Immature natural killer cell (primary cell): ENCODE data around the gene GAGE13. TPM values are rescaled to one million over a fixed set of nuclear protein-coding genes. Genes with fewer than 3 reads are reported as not detected.

ENCODE experiments used
- polyA plus RNA-seq, 3 donors: library from polyadenylated mRNA; unstranded; fragments of 300-500 nt; fragmentation: Illumina TruSeq; gene quantifications; one replicate each; pipeline ENCODE4 v1.2.3, GENCODE V29; 2021

Gene GAGE13
- polyA plus RNA-seq, 3 donors from 2014 or later: not detected

Other genes with a start within 250 kb of the GAGE13 start
- gene GPKOW, start 207.8 kb upstream of the GAGE13 start, polyA plus RNA-seq: 10 to 100 TPM; 26.3 to 55.3 (median 27.2) TPM
- 1 to 10 TPM in 2 of 3 donors, under 1 TPM in 1; 0.96 to 2.2 (median 1.6) TPM for gene MAGIX, start 168.8 kb upstream of the GAGE13 start, polyA plus RNA-seq
- gene PLP2, start 159.7 kb upstream of the GAGE13 start, polyA plus RNA-seq: 10 to 100 TPM; 40.5 to 64.6 (median 45.7) TPM
- gene PRICKLE3, start 145.2 kb upstream of the GAGE13 start, polyA plus RNA-seq: 1 to 10 TPM in 2 of 3 donors, not detected in 1; 2.1 to 4.1 TPM
- under 1 TPM in 2 of 3 donors, not detected in 1; 0.29 to 0.43 TPM for gene SYP, start 131.4 kb upstream of the GAGE13 start, polyA plus RNA-seq
- gene CACNA1F, start 98.2 kb upstream of the GAGE13 start, polyA plus RNA-seq: under 1 TPM in 1 of 3 donors, not detected in 2; 0.07 TPM
- 10 to 100 TPM; 21.6 to 29.4 (median 27.0) TPM for gene CCDC22, start 96.1 kb upstream of the GAGE13 start, polyA plus RNA-seq
- under 1 TPM in 2 of 3 donors, not detected in 1; 0.08 to 0.13 TPM for gene FOXP3, start 66.9 kb upstream of the GAGE13 start, polyA plus RNA-seq
- gene PPP1R3F, start 61.8 kb upstream of the GAGE13 start, polyA plus RNA-seq: 1 to 10 TPM; 1.9 to 3.4 (median 2.1) TPM
- gene GAGE10, start 27.9 kb upstream of the GAGE13 start, polyA plus RNA-seq: not detected
- gene GAGE12J, start 9.5 kb upstream of the GAGE13 start, polyA plus RNA-seq: not detected
- not detected for gene GAGE12C, start 200.6 kb downstream of the GAGE13 start, polyA plus RNA-seq
- not detected for gene GAGE12D, start 210.2 kb downstream of the GAGE13 start, polyA plus RNA-seq
- not detected for gene GAGE12E, start 219.7 kb downstream of the GAGE13 start, polyA plus RNA-seq
- gene GAGE12F, start 229.3 kb downstream of the GAGE13 start, polyA plus RNA-seq: not detected
- gene GAGE12G, start 238.8 kb downstream of the GAGE13 start, polyA plus RNA-seq: not detected
- gene GAGE12H, start 248.4 kb downstream of the GAGE13 start, polyA plus RNA-seq: not detected